ENCODE measurements around the gene ST7. TPM values are rescaled to one million over a fixed set of nuclear protein-coding genes. Genes with fewer than 3 reads are reported as not detected.
"Not testable (repeated sequence)": the region's sequence is repeated elsewhere in the genome, so short reads cannot be mapped to it uniquely, and the experiment has no call there.

Gene ST7
- total and polyA plus RNA-seq, 2 donors (not counting 3 experiments of a cell fraction or from before 2014, with no cell fraction given): 18.6 to 24.9 TPM

- no peak for FAIRE-seq
- no peak for DNase-seq (ENCODE audit: low read depth, low spot score)
- Histone ChIP-seq H3K9ac (replicated peaks; ENCODE audit: extremely low read depth, insufficient read depth, low read length) (no peak overlapping the region), H3K27ac (ENCODE audit: insufficient read depth, low read depth, low read length) (no peak overlapping the region), H3K27me3 (ENCODE audit: control insufficient read depth in 2 of 2, insufficient read depth in 2 of 2, low read length in 2 of 2) (no peaks in the 10 kb centered on the region), H4K20me1 (replicated peaks; ENCODE audit: control insufficient read depth, extremely low read depth, insufficient read depth, low read length) (no peaks in the 10 kb centered on the region), H3K9me3 (replicated peaks; ENCODE audit: control insufficient read depth, insufficient read depth, low read length) (no peaks in the 10 kb centered on the region), H3K9me1 (replicated peaks; ENCODE audit: control insufficient read depth, extremely low read depth, insufficient read depth, low read length) (no peaks in the 10 kb centered on the region), H3K4me3 (replicated peaks in 1 of 3; ENCODE audit: insufficient read depth in 1 of 3, low read depth in 1 of 3, low read length in 3 of 3) (no peak overlapping the region), H3K36me3 (ENCODE audit: control insufficient read depth in 2 of 2, extremely low read depth in 1 of 2, insufficient read depth in 2 of 2, low read length in 2 of 2) (no peaks in the 10 kb centered on the region), H2AFZ (ENCODE audit: low read depth, low read length) (no peak overlapping the region), H3K79me2 (ENCODE audit: control insufficient read depth, insufficient read depth, low read length) (peaks cover 29% of the 10 kb centered on the region), H3K4me1 (ENCODE audit: control insufficient read depth, extremely low read depth, insufficient read depth, low read length) (no peaks in the 10 kb centered on the region), H3K4me2 (ENCODE audit: insufficient read depth, low read length) (no peak overlapping the region)
- ChIA-PET POLR2A (no interaction called here), CTCF (interaction anchor here (0.6 to 4.7 kb wide), 9 partner anchors 12 to 242 kb away, joined by 3 to 29 read pairs (median 5); no protein-coding TSS in a partner anchor)
- dilution Hi-C loops (cut with MboI; ENCODE audit: extremely low pct_ligation_motif_present, low sequenced_read_pairs): no loop called here
- intact Hi-C loops (cut with micrococcal nuclease): no loop called here
- BruUV-seq (replicated peaks): no TSS peak
- TF ChIP-seq FOS (IDR thresholded peaks at IDR 0.05; ENCODE audit: borderline replicate concordance, insufficient read depth, low read length) (no peak), POLR2A (IDR thresholded peaks at IDR 0.05; ENCODE audit: low read depth, low read length) (no peak), GATA2 (IDR thresholded peaks at IDR 0.05; ENCODE audit: insufficient read depth, insufficient read length, low read depth, low read length) (no peak), MAX (IDR thresholded peaks at IDR 0.05; ENCODE audit: insufficient read depth, insufficient read length) (no peak), EZH2 (IDR thresholded peaks at IDR 0.05; ENCODE audit: borderline replicate concordance, low read depth, low read length, severe bottlenecking) (no peak), CTCF (IDR thresholded peaks at IDR 0.05; ENCODE audit: extremely low read depth in 1 of 2, insufficient read depth in 1 of 2, low read depth in 1 of 2, low read length in 2 of 2) (no peak), JUN (IDR thresholded peaks at IDR 0.05; ENCODE audit: borderline replicate concordance, insufficient read depth, insufficient read length, low read depth) (no peak), POLR2AphosphoS5 (IDR thresholded peaks at IDR 0.05; ENCODE audit: insufficient read depth, low read depth, low read length) (no peak), MYC (IDR thresholded peaks at IDR 0.05; ENCODE audit: low read depth, low read length) (no peak)
Observed at GRCh38 chr7:116970238-116970910, 17.1 kb downstream of the ST7 start.

GRCh38 chr7:116971153-116971552, 17.9 kb downstream of the ST7 start:
- H3K9me1 ChIP-seq (replicated peaks; ENCODE audit: control insufficient read depth, extremely low read depth, insufficient read depth, low read length); H2AFZ ChIP-seq (ENCODE audit: low read depth, low read length); DNase-seq (ENCODE audit: low read depth, low spot score); H3K4me2 ChIP-seq (ENCODE audit: insufficient read depth, low read length); dilution Hi-C loops (cut with MboI; ENCODE audit: extremely low pct_ligation_motif_present, low sequenced_read_pairs); H4K20me1 ChIP-seq (replicated peaks; ENCODE audit: control insufficient read depth, extremely low read depth, insufficient read depth, low read length); H3K4me1 ChIP-seq (ENCODE audit: control insufficient read depth, extremely low read depth, insufficient read depth, low read length); POLR2A ChIA-PET; BruUV-seq (replicated peaks); H3K36me3 ChIP-seq (ENCODE audit: control insufficient read depth in 2 of 2, extremely low read depth in 1 of 2, insufficient read depth in 2 of 2, low read length in 2 of 2); H3K27ac ChIP-seq (ENCODE audit: insufficient read depth, low read depth, low read length); FAIRE-seq; H3K9me3 ChIP-seq (replicated peaks; ENCODE audit: control insufficient read depth, insufficient read depth, low read length); H3K27me3 ChIP-seq (ENCODE audit: control insufficient read depth in 2 of 2, insufficient read depth in 2 of 2, low read length in 2 of 2); H3K9ac ChIP-seq (replicated peaks; ENCODE audit: extremely low read depth, insufficient read depth, low read length); H3K4me3 ChIP-seq (replicated peaks in 1 of 3; ENCODE audit: insufficient read depth in 1 of 3, low read depth in 1 of 3, low read length in 3 of 3); intact Hi-C loops (cut with micrococcal nuclease): not testable (repeated sequence)
- CTCF ChIA-PET: interaction anchor here (1.1 to 4.7 kb wide), 5 partner anchors 12 to 242 kb away, joined by 3 to 29 read pairs (median 6); no protein-coding TSS in a partner anchor
- peaks cover 26% of the 10 kb centered on the region for H3K79me2 ChIP-seq (ENCODE audit: control insufficient read depth, insufficient read depth, low read length)

Measured in endothelial cell of umbilical vein (primary cell).